Gastroesophageal sphincter (tissue), 4 donors: ENCODE data around the gene SH3BP2. TPM values are rescaled to one million over a fixed set of nuclear protein-coding genes. Genes with fewer than 3 reads are reported as not detected.

Experiments
- ATAC-seq: fragments of 150-250 bp; one replicate; pipeline ENCODE4 v1.9.1; 2016; ENCODE audit warnings: mild to moderate bottlenecking, moderate library complexity
- H3K27ac ChIP-seq, 4 donors: fragments of 200-600 bp; sonication (generic) in 3 of 4; 1 replicate in 3 of 4; 2 replicates in 1 of 4; pipeline ENCODE4 v1.5.1; 2016 to 2019
- H3K27me3 ChIP-seq: fragments of 200-600 bp; sonication (generic); one replicate; pipeline ENCODE4 v1.5.1; 2019
- H3K36me3 ChIP-seq, 2 donors: fragments of 200-600 bp; sonication (generic); one replicate each; pipeline ENCODE4 v1.5.1; 2019; ENCODE audit warnings: control low read depth in 1 of 2
- H3K4me1 ChIP-seq, 3 donors: fragments of 200-600 bp; sonication (generic); 1 replicate in 2 of 3; 2 replicates in 1 of 3; pipeline ENCODE4 v1.5.1; 2016 to 2019; ENCODE audit warnings: control low read depth in 2 of 3
- H3K4me3 ChIP-seq, 2 donors: fragments of 200-600 bp; sonication (generic); one replicate each; pipeline ENCODE4 v1.5.1; 2019; ENCODE audit warnings: mild to moderate bottlenecking in 1 of 2, moderate library complexity in 1 of 2
- H3K9me3 ChIP-seq, 3 donors: fragments of 200-600 bp; sonication (generic); one replicate each; pipeline ENCODE4 v1.5.1; 2017 to 2019; ENCODE audit warnings: control low read depth in 2 of 3
- EP300 ChIP-seq: sonication (generic); formaldehyde crosslinking; IDR thresholded peaks from one replicate; pipeline ENCODE4 v1.6.1; 2017; ENCODE audit warnings: antibody characterized with exemption, mild to moderate bottlenecking
- POLR2A ChIP-seq, 2 donors: fragments of 450-650 bp; IDR thresholded peaks; one replicate each; pipeline ENCODE4 v1.6.1; 2017; ENCODE audit warnings: antibody characterized with exemption in 2 of 2, mild to moderate bottlenecking in 2 of 2, moderate library complexity in 1 of 2
- POLR2AphosphoS5 ChIP-seq: sonication (generic); formaldehyde crosslinking; IDR thresholded peaks from one replicate; pipeline ENCODE4 v1.6.1; 2017; ENCODE audit warnings: antibody characterized with exemption
- WGBS, 2 donors: methylation state at CpG; one replicate each; pipeline ENCODE4 v1.1.5; 2018; ENCODE audit warnings: low coverage in 1 of 2; 5-methylcytosine and 5-hydroxymethylcytosine counted together
- total RNA-seq, 4 donors: library from RNA; depleted of rRNA; stranded (reverse); fragments of >200 nt; gene quantifications; one replicate each; pipeline ENCODE4 v1.1.0, GENCODE V29; 2016
- TF ChIP-seq, protein P1 (sequence below), 4 experiments: fragments of 200-600 bp in 2 of 4; fragments of 450-650 bp in 2 of 4; sonication (generic) in 1 of 4; IDR thresholded peaks; one replicate each; pipeline ENCODE4 v1.5.1; 2017 to 2019; ENCODE audit warnings: antibody characterized with exemption in 4 of 4, mild to moderate bottlenecking in 2 of 4, moderate library complexity in 2 of 4

The SH3BP2 gene
- total RNA-seq, 4 donors from 2014 or later, result 26.8 to 36.4 (median 29.3) TPM

DNA sequence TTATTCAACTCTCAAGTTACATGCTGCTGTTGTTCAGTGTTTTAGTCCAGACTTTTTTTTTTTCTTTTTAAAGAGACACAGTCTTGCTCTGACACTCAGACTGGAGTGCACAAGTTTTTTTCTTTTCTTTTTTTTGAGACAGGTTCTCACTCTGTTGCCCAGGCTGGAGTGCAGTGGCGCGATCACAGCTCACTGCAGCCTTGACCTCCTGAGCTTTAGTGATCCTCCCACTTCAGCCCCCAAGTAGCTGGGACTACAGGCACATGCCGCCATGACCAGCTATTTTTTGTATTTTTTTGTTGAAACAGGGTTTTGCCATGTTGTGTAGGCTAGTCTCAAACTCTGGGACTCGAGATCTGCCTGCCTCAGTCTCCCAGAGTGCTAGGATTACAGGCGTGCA lies 62.7 kb downstream of the SH3BP2 start:
- peak overlapping the region in 2 of 4 donors; percentile 48 to 49 for H3K27ac ChIP-seq
- no peaks in the 10 kb centered on the region for H3K9me3 ChIP-seq
- ATAC-seq, result no peak
- no peaks in the 10 kb centered on the region for H3K27me3 ChIP-seq
- 80 to 89% methylated on average over 1 to 5 of the region's 5 CpGs for WGBS, 2 donors
- TF ChIP-seq, protein P1, sequence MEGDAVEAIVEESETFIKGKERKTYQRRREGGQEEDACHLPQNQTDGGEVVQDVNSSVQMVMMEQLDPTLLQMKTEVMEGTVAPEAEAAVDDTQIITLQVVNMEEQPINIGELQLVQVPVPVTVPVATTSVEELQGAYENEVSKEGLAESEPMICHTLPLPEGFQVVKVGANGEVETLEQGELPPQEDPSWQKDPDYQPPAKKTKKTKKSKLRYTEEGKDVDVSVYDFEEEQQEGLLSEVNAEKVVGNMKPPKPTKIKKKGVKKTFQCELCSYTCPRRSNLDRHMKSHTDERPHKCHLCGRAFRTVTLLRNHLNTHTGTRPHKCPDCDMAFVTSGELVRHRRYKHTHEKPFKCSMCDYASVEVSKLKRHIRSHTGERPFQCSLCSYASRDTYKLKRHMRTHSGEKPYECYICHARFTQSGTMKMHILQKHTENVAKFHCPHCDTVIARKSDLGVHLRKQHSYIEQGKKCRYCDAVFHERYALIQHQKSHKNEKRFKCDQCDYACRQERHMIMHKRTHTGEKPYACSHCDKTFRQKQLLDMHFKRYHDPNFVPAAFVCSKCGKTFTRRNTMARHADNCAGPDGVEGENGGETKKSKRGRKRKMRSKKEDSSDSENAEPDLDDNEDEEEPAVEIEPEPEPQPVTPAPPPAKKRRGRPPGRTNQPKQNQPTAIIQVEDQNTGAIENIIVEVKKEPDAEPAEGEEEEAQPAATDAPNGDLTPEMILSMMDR (IDR thresholded peaks at IDR 0.05), result no peak
- TF ChIP-seq POLR2A (IDR thresholded peaks at IDR 0.05) (no peak), POLR2AphosphoS5 (no peak), EP300 (no peak)
- H3K4me1 ChIP-seq, result peaks cover 26 to 98% (median 57%) of the 10 kb centered on the region in 3 donors
- H3K4me3 ChIP-seq, result no peak overlapping the region
- peaks cover 0 to 17% of the 10 kb centered on the region in 2 donors for H3K36me3 ChIP-seq

DNA sequence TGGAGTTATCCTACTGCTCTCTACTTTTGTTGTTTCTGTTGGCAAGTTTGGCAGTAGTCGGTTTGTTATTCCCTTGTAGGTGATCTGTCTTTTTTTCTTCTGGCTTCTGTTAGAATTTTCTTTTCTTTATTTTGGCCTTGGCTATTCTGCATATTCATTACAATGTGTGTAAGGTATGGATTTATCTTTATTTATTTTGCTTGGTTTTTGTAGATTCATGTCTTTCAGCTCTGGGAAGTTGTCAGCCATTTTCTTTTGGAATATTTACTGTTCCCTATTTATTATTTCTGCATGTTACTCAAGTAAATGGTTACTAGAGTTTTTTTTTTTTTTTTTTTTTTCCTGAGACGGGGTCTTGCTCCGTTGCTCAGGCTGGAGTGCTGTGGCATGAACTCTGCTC lies 63.4 kb downstream of the SH3BP2 start:
- TF ChIP-seq, protein P1 (IDR thresholded peaks at IDR 0.05), result no peak
- TF ChIP-seq POLR2A (IDR thresholded peaks at IDR 0.05) (no peak), EP300 (no peak), POLR2AphosphoS5 (no peak)
- ATAC-seq, result no peak
- peaks cover 0 to 17% of the 10 kb centered on the region in 2 donors for H3K36me3 ChIP-seq
- no peaks in the 10 kb centered on the region for H3K27me3 ChIP-seq
- peak overlapping the region in 1 of 4 donors; percentile 48 for H3K27ac ChIP-seq
- H3K4me1 ChIP-seq, result peaks cover 29 to 98% (median 59%) of the 10 kb centered on the region in 3 donors
- no peaks in the 10 kb centered on the region for H3K9me3 ChIP-seq
- no peak overlapping the region for H3K4me3 ChIP-seq
- 67 to 87% methylated on average over 1 to 3 of the region's 3 CpGs for WGBS, 2 donors

DNA sequence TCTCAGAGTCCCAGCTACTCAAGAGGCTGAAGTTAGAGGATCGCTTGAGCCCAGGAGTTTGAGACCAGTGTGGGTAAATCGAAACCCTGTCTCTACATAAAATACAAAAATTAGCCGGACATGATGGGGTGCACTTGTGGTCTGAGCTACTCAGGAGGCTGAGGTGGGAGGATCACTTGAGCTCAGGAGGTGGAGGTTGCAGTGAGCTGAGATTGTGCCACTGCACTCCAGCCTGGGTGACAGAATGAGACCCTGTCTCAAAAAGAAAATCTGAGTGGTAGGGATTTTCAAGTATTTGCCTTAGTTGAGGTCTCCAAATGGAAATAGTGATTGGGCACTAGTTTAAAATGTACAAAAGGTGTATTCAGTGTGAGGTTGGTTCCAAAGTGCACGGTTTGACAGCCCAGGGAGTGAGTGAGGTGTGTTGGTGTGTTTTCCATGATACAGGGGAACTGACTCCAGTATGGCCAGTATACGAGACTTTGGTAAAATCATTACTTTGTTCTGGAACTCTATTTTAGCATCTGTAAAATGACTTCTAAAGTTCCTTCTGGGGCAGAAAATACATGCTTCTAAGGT lies 64.6 kb downstream of the SH3BP2 start:
- 96 to 97% methylated on average over 2 to 4 of the region's 5 CpGs for WGBS, 2 donors
- Histone ChIP-seq H3K4me3 (no peak overlapping the region), H3K36me3 (peaks cover 0 to 17% of the 10 kb centered on the region in 2 donors), H3K27me3 (no peaks in the 10 kb centered on the region), H3K27ac (peak overlapping the region in 1 of 4 donors; percentile 46), H3K4me1 (peaks cover 40 to 98% (median 67%) of the 10 kb centered on the region in 3 donors), H3K9me3 (no peaks in the 10 kb centered on the region)
- no peak for ATAC-seq
- no peak for TF ChIP-seq EP300
- TF ChIP-seq POLR2AphosphoS5, result no peak
- TF ChIP-seq, protein P1 (IDR thresholded peaks at IDR 0.05), result no peak
- TF ChIP-seq POLR2A (IDR thresholded peaks at IDR 0.05), result no peak

DNA sequence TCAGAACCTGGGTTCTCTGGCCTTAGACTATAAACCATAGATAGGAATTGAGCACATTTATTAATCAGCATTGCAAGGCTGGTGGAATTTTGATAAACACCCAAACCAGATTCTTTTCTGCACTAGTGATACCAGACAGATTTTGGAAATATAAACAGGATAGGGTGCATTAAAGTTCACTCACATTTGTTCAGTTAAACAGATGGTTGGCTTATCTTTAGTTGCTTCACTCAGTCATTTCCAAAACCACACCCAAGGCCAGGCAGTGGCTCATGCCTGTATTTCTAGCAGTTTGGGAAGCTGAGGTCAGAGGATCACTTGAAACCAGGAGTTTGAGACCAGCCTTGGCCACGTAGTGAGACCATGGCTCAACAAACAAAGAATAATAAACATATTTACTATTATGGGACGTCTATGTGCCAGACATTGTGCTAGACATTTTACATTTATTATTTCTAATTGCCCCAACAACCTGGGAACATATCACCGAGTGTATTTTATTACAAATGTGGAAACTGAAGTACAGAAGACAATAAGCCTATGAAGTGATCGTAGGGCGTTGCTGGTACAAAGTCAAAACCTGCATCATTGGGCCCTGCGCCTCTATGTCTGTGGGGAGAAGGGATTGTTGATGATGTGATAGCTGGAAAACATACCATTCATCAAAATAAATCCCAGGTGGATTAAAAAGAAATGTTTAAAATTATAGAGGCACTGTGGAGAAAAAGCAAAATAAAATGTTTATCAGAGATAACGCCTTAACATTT lies 65.7 kb downstream of the SH3BP2 start:
- peak; percentile 68 for ATAC-seq
- TF ChIP-seq POLR2A (IDR thresholded peaks at IDR 0.05), result no peak
- no peak for TF ChIP-seq POLR2AphosphoS5
- no peak for TF ChIP-seq EP300
- TF ChIP-seq, protein P1 (IDR thresholded peaks at IDR 0.05), result no peak
- peaks cover 49 to 98% (median 65%) of the 10 kb centered on the region in 3 donors for H3K4me1 ChIP-seq
- peaks cover 0 to 11% of the 10 kb centered on the region in 2 donors for H3K36me3 ChIP-seq
- H3K27ac ChIP-seq, result peak overlapping the region; percentile 39 to 64 (median 52)
- no peak overlapping the region for H3K4me3 ChIP-seq
- no peaks in the 10 kb centered on the region for H3K9me3 ChIP-seq
- no peaks in the 10 kb centered on the region for H3K27me3 ChIP-seq
- WGBS, 2 donors, result 43 to 51% methylated on average over 7 of the region's 7 CpGs
